ENCODE measurements around the gene DCAF8. TPM values are rescaled to one million over a fixed set of nuclear protein-coding genes. Genes with fewer than 3 reads are reported as not detected.
A peak's percentile ranks its signal among the peaks of the same experiment; 100 is the strongest.

DCAF8 gene
- total and polyA plus RNA-seq, 12 donors: 64.3 to 162 (median 132) TPM

DNA sequence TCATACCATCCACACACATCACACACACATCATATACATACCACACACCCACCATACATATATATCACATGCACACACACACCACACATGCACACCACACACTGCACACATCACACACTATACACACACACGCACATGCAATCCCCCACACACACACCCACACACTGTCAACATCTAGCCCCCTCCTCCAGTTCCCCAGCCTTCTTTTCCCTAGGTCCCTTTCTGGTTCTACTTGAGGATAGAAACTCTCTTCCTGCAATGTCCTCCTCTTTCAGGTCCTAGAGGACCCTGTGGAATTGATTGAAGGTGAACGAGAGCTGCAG, 67.7 kb downstream of the DCAF8 start:
- Histone ChIP-seq H3K36me3 (replicated peaks in 1 of 2) (no peaks in the 10 kb centered on the region), H3K9me3 (replicated peaks in 1 of 3) (no peaks in the 10 kb centered on the region), H3K27me3 (no peaks in the 10 kb centered on the region), H3K4me1 (replicated peaks in 1 of 2) (peaks cover 7 to 9% of the 10 kb centered on the region in 2 donors), H3K4me3 (no peak overlapping the region), H3K27ac (no peak overlapping the region)
- TF ChIP-seq POLR2A (IDR thresholded peaks at IDR 0.05): no peak
- TF ChIP-seq, protein P1, sequence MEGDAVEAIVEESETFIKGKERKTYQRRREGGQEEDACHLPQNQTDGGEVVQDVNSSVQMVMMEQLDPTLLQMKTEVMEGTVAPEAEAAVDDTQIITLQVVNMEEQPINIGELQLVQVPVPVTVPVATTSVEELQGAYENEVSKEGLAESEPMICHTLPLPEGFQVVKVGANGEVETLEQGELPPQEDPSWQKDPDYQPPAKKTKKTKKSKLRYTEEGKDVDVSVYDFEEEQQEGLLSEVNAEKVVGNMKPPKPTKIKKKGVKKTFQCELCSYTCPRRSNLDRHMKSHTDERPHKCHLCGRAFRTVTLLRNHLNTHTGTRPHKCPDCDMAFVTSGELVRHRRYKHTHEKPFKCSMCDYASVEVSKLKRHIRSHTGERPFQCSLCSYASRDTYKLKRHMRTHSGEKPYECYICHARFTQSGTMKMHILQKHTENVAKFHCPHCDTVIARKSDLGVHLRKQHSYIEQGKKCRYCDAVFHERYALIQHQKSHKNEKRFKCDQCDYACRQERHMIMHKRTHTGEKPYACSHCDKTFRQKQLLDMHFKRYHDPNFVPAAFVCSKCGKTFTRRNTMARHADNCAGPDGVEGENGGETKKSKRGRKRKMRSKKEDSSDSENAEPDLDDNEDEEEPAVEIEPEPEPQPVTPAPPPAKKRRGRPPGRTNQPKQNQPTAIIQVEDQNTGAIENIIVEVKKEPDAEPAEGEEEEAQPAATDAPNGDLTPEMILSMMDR (IDR thresholded peaks at IDR 0.05): no peak
- no peak for DNase-seq
- WGBS, 4 donors: 73 to 81% (median 76%) methylated on average over 2 of the region's 2 CpGs
- intact Hi-C loops (cut with DNase I): loop anchor here (2.0 to 10.0 kb wide), 5 partner anchors 24 to 180 kb away; no protein-coding TSS in a partner anchor

DNA sequence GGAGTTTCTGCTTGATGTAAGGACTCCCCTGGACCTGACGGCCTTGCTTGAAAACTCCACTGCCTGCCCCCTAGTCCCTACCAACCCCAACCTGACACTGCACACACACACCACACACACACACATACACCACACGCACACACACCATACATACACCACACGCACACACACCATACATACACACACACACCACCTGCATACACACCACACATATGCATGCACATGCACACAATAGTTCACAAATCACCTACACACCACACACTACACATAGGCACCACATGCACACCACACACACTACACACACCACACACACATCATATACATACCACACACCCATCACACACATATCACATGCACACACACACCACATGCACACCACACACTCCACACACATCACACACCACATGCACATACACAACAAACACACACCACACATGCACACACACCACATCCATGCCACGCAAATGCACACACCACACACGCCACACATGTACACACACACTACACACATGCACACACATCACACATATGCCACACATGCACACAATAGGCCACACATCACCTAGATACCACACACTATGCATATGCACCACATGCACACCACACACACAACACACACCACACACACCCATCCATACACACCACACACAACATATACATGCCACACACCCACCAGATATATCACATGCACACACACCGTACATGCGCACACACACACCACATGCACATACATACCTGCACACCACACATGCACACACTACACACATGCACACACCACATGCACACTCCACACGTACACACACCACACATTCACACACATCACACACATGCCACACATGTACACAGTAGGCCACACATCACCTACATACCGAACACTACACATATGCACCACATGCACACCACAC, 68.3 kb downstream of the DCAF8 start:
- H3K36me3 ChIP-seq (replicated peaks in 1 of 2): no peaks in the 10 kb centered on the region
- H3K4me3 ChIP-seq: no peak overlapping the region
- H3K27me3 ChIP-seq: no peaks in the 10 kb centered on the region
- TF ChIP-seq, protein P1 (IDR thresholded peaks at IDR 0.05): no peak
- no peak for TF ChIP-seq POLR2A (IDR thresholded peaks at IDR 0.05)
- H3K27ac ChIP-seq: no peak overlapping the region
- intact Hi-C loops (cut with DNase I): loop anchor here (2.0 to 10.0 kb wide), 5 partner anchors 25 to 181 kb away; no protein-coding TSS in a partner anchor
- WGBS, 4 donors: 71 to 91% (median 77%) methylated on average over 8 to 9 of the region's 9 CpGs
- H3K9me3 ChIP-seq (replicated peaks in 1 of 3): no peaks in the 10 kb centered on the region
- no peak for DNase-seq
- H3K4me1 ChIP-seq (replicated peaks in 1 of 2): peaks cover 7 to 9% of the 10 kb centered on the region in 2 donors

DNA sequence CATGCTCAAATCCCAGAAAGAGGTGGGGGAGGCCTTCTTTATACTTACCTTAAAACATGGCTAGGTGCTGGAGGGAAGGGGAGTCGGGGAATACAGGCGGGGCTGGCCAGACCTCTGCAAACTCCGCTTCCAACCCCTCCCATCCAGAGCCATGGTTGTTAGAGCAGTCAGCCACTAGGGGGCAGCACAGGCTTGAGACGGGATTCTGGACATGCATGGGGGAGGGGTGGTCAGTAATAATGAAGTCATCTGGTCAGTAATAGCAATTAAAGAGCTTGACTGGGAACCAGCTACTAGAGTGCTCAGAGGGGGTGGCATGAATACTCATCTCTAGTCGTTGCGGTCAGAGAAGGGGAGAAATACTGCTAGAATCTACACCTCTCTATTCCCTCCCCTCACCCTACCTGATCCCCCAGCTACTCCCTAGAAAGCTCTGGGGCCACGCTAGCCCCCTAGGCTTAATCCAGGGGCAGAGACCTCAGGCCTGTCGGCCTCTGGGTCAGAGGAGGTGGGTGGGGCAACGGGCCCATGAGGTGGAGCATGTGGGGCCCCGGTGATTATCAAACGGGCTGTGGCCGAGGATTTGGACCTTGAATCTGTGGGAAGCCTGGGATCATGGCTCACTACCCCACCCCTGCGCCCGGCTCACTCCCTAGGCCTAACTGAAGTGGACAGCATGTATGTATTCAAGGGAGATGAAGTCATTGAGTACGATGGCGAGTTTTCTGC, 69.1 kb downstream of the DCAF8 start:
- Histone ChIP-seq H3K27me3 (no peaks in the 10 kb centered on the region), H3K27ac (no peak overlapping the region), H3K36me3 (replicated peaks in 1 of 2) (no peaks in the 10 kb centered on the region), H3K4me3 (no peak overlapping the region), H3K9me3 (replicated peaks in 1 of 3) (no peaks in the 10 kb centered on the region), H3K4me1 (replicated peaks in 1 of 2) (peaks cover 7 to 9% of the 10 kb centered on the region in 2 donors)
- TF ChIP-seq, protein P1 (IDR thresholded peaks at IDR 0.05): peak; percentile 97 to 99 (median 98)
- TF ChIP-seq POLR2A (IDR thresholded peaks at IDR 0.05): no peak
- 10 to 23% (median 22%) methylated on average over 13 to 16 of the region's 16 CpGs for WGBS, 4 donors
- intact Hi-C loops (cut with DNase I): loop anchor here (5.0 to 10.0 kb wide), 4 partner anchors 52 to 182 kb away; no protein-coding TSS in a partner anchor
- peak; percentile 82 to 93 (median 89) for DNase-seq

DNA sequence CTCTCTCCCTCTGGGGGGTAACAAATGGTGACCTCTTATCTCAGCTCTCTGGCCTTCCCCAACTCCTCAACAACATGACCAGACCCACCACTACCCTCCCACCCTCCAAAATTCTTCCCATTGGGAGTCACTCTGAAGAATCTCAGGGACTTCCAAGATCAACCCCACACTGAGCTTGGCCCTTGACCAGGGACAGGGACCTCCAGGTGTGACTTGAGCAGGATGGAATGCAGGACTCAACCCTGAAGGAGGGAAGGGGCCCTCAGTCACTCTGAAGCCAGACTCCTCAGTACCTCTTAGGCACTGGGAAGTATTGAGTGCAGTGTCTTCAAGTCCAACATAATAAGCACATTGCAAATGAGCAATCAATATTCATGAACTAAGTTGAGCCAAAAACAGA, 70.1 kb downstream of the DCAF8 start:
- TF ChIP-seq, protein P1 (IDR thresholded peaks at IDR 0.05): no peak
- no peak for TF ChIP-seq POLR2A (IDR thresholded peaks at IDR 0.05)
- Histone ChIP-seq H3K4me1 (replicated peaks in 1 of 2) (peaks cover 7 to 9% of the 10 kb centered on the region in 2 donors), H3K4me3 (no peak overlapping the region), H3K36me3 (replicated peaks in 1 of 2) (no peaks in the 10 kb centered on the region), H3K27ac (no peak overlapping the region), H3K9me3 (replicated peaks in 1 of 3) (no peaks in the 10 kb centered on the region), H3K27me3 (no peaks in the 10 kb centered on the region)
- DNase-seq: no peak
- intact Hi-C loops (cut with DNase I): loop anchor here (5.0 to 10.0 kb wide), 4 partner anchors 53 to 183 kb away; no protein-coding TSS in a partner anchor
